ENCODE results near the gene EFCAB6.

- TF ChIP-seq CTCF (IDR thresholded peaks at IDR 0.05) (no peak), POLR2A (IDR thresholded peaks at IDR 0.05) (no peak)
Measured at GRCh38 chr22:43750751-43751150, 61.4 kb downstream of the EFCAB6 start.
